Natural killer cell treated with Interleukin-12 subunit alpha and Interleukin-12 subunit beta and Interleukin-15 and Interleukin-18, amount 100 ng/mL, for 72 hours (primary cell): ENCODE data around the gene ITK. TPM values are rescaled to one million over a fixed set of nuclear protein-coding genes. Genes with fewer than 3 reads are reported as not detected.
A peak's percentile ranks its signal among the peaks of the same experiment; 100 is the strongest.
"Not testable (repeated sequence)": the region's sequence is repeated elsewhere in the genome, so short reads cannot be mapped to it uniquely, and the experiment has no call there.

Source experiments
- ATAC-seq, 2 donors: fragments of 150-1000 bp; cut with Tn5 transposase in 1 of 2; sonication (Bioruptor Pico), chemical (Tn5 transposase) in 1 of 2; 2 replicates each; pipeline ENCODE4 v1.10.0; 2021
- DNase-seq: peaks from one replicate; pipeline ENCODE4 v3.0.0; 2022; ENCODE audit warnings: low spot score
- H3K27ac Mint-ChIP-seq, 2 donors: 1 replicate in 1 of 2; 2 replicates in 1 of 2; pipeline ENCODE4 v1.8.0; 2022; ENCODE audit warnings: mixed read lengths in 2 of 2, mild to moderate bottlenecking in 1 of 2, moderate library complexity in 1 of 2
- H3K27me3 Mint-ChIP-seq, 2 donors: 1 replicate in 1 of 2; 2 replicates in 1 of 2; pipeline ENCODE4 v1.8.0; 2022; ENCODE audit warnings: mixed read lengths in 2 of 2
- H3K36me3 Mint-ChIP-seq: one replicate; pipeline ENCODE4 v1.8.0; 2022; ENCODE audit warnings: mixed read lengths
- H3K4me1 Mint-ChIP-seq, 2 donors: 1 replicate in 1 of 2; 2 replicates in 1 of 2; pipeline ENCODE4 v1.8.0; 2022; ENCODE audit warnings: low read depth in 2 of 2, mixed read lengths in 2 of 2, mild to moderate bottlenecking in 1 of 2
- H3K4me3 Mint-ChIP-seq: one replicate; pipeline ENCODE4 v1.8.0; 2022; ENCODE audit warnings: mixed read lengths
- H3K9me3 Mint-ChIP-seq: 2 replicates; pipeline ENCODE4 v1.8.0; 2022; ENCODE audit warnings: mixed read lengths
- total RNA-seq, 2 donors: library from RNA; stranded (reverse); gene quantifications; one replicate each; pipeline ENCODE4 v1.2.3, GENCODE V29; 2022

Gene ITK
- total RNA-seq, 2 donors from 2014 or later, result 153 to 225 TPM

DNA sequence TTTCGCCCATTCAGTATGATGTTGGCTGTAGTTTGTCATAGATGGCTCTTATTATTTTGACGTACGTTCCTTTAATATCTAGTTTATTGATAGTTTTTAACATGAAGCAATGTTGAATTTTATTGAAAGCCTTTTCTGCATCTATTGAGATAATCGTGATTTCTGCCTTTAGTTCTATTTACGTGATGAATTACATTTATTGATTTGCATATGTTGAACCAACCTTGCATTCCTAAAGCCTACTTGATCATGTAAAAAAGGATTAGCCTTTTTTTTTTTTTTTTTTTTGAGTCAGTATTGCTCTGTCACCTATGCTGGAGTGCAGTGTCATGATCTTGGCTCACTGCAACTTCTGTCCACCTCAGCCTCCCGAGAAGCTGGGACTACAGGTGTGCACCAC is 25.1 kb downstream of the ITK start:
- ATAC-seq (no peak), DNase-seq (no peak)
- H3K27ac Mint-ChIP-seq, result peak overlapping the region; percentile 70 to 89
- H3K9me3 Mint-ChIP-seq, result no peaks in the 10 kb centered on the region
- H3K4me1 Mint-ChIP-seq, result peaks cover 47 to 57% of the 10 kb centered on the region in 2 donors
- H3K27me3 Mint-ChIP-seq, result no peaks in the 10 kb centered on the region
- H3K4me3 Mint-ChIP-seq, result no peak overlapping the region
- peaks cover 45% of the 10 kb centered on the region for H3K36me3 Mint-ChIP-seq

DNA sequence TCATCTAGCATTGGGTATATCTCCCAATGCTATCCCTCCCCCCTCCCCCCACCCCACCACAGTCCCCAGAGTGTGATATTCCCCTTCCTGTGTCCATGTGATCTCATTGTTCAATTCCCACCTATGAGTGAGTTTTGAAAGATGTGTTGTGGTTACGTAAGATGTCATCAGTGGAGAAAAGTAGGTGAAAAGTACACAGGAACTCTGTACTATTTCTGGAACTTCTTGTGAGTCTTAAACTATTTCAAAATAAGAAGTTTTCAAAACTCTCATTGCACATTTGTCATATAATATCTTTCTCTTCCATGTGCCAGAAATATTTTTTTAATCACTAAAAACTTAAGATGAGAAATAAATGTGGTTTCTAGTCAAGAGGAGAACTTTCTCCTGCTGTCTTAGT is 30.0 kb downstream of the ITK start:
- peak; percentile 54 to 76 for ATAC-seq
- H3K27me3 Mint-ChIP-seq, DNase-seq, H3K9me3 Mint-ChIP-seq: not testable (repeated sequence)
- Mint-ChIP-seq H3K27ac (peak overlapping the region; percentile 89 to 93), H3K4me3 (peak overlapping the region; percentile 62), H3K36me3 (peaks cover 70% of the 10 kb centered on the region), H3K4me1 (peaks cover 69 to 80% of the 10 kb centered on the region in 2 donors)

DNA sequence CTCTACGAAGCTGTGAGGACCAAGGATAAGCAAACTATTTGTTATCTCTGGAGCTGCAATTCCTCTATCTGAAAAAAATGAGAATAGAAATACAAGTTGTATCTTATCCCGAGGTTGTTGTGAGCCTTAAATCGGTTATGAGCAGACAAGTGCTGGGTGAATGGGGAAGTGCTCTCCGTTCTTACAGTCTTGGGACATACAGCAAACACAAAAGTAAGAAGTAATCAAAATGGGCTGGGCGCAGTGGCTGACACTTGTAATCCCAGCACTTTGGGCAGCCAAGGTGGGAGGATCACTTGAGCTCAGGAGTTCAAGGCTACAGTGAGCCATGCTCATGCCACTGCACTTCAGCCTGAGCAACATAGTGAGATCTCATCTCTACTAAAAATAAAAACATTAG is 31.7 kb downstream of the ITK start:
- H3K27ac Mint-ChIP-seq, result peak overlapping the region; percentile 89 to 93
- ATAC-seq (no peak), DNase-seq (no peak)
- peaks cover 72% of the 10 kb centered on the region for H3K36me3 Mint-ChIP-seq
- H3K9me3 Mint-ChIP-seq, result no peaks in the 10 kb centered on the region
- peak overlapping the region; percentile 60 for H3K4me3 Mint-ChIP-seq
- H3K27me3 Mint-ChIP-seq, result no peaks in the 10 kb centered on the region
- H3K4me1 Mint-ChIP-seq, result peaks cover 74 to 88% of the 10 kb centered on the region in 2 donors

DNA sequence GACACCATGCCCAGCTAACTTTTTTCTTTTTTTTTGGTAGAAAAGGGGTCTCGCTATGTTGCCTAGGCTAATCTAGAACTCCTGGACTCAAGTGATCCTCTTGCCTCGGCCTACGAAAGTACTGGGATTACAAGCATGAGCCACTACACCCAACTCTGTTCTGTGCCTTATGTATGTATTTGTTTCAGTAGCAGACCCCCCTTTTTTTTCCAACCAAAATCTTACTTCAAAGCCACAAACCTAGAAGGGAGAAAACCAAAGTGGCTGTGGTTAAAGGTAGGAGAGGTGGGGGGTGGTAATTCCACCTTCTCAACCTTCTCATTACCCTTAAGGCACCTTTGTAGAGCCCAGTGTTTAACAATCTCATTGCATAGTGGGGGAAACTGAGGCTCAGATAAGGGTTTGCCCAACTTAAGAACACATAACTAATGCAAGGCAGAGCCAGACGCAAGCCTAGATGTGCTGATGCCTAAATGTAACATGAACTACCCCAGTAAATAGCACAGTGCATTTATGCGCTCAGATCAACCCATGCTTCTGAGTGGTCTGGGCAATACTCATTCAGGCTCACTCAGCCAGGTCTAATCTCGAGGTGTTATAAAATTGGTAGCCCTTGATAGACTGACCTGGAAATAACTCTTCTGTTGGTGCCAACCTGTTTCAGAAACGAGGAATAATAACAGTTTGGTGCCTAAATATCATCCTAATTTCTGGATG is 33.0 kb downstream of the ITK start:
- Mint-ChIP-seq H3K27me3 (no peaks in the 10 kb centered on the region), H3K4me1 (peaks cover 69 to 89% of the 10 kb centered on the region in 2 donors), H3K36me3 (peaks cover 69% of the 10 kb centered on the region), H3K9me3 (no peaks in the 10 kb centered on the region), H3K27ac (peak overlapping the region; percentile 89 to 93), H3K4me3 (peak overlapping the region; percentile 87)
- ATAC-seq (no peak), DNase-seq (no peak)

DNA sequence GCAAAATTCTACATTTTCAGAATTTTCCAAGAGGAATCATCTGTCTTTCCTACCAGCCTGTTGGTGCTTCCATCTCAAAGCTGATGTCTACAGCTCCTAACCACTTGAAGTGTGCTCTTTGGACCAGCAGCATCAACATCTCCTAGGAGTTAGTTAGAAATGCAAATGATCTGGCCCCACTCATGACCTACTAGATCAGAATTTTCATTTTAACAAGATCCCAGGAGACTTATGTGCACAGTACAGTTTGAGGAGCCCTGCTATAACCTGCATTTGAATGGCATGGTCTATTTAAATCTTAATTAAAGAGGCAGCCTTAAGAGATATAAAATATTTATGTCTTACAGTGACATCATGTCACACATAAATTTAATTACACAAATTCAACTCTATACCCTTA is 33.8 kb downstream of the ITK start:
- ATAC-seq (no peak), DNase-seq (no peak)
- Mint-ChIP-seq H3K4me3 (peak overlapping the region; percentile 87), H3K27me3 (no peaks in the 10 kb centered on the region), H3K36me3 (peaks cover 72% of the 10 kb centered on the region), H3K9me3 (no peaks in the 10 kb centered on the region), H3K4me1 (peaks cover 71 to 91% of the 10 kb centered on the region in 2 donors), H3K27ac (peak overlapping the region; percentile 89 to 93)

DNA sequence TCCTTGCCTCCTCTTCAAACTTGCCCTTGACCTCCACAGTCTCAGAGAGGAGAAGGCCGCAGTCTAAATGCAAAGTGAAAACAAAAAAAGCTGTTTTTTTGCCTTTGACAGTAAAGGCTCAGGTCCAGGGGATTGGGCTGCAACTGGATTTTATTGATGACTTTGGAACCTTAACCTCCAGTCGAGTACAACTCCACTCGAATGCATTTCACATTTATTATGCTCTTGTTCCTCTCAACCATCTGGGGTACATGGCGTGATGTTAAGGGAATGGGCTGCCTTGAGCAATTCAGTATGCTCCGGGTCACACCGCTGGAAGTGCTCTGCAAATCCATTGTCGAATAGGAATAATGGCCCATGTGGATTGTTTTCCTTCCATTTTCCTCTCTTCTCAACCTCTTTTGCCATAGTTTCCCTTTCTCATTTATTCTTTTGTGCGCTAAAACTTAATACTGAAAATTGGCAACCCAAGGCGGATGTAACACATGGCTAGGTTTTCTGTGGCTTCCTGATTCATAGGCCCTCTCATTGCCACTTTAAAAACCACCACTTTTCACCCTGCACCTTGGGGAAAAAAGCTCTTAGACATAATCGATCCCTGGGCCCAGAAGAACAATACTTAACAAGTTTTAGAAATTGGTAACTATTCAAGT is 34.3 kb downstream of the ITK start:
- Mint-ChIP-seq H3K27ac (peak overlapping the region; percentile 89 to 93), H3K36me3 (peaks cover 78% of the 10 kb centered on the region), H3K4me3 (peak overlapping the region; percentile 87), H3K4me1 (peaks cover 76 to 94% of the 10 kb centered on the region in 2 donors), H3K9me3 (no peaks in the 10 kb centered on the region), H3K27me3 (no peaks in the 10 kb centered on the region)
- ATAC-seq, result peak; percentile 56 to 71
- DNase-seq, result peak; percentile 77

DNA sequence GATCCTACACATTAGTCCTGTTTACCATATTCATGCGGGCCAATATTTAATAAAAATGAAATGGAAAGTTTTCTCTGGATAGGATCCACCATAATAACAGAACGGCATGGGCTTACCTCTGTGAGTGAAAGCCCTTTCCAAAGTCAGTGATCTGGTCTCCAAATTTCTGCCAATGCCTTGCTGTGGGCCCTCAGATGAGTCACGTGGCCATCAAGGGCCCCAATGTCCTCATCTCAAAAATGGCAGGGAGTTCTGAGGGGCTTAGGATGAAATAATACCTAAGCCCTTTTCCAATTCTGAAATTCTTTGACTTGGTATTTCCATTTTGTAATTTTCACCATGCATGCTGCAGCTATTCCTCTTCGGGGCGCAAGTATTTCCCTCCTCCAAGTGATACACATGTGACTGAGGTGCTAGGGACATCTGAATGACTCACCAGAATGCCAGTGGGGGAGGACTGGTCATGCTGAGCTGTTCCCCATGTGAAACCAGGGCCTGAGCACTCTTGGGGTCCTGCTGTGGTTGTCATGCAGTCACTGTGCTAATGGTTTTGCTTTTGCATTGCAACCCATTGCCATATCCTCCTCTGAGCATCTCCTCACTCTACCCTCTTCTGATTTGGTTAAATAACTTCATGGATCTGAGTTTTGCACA is 35.0 kb downstream of the ITK start:
- H3K27ac Mint-ChIP-seq, result peak overlapping the region; percentile 89 to 93
- peaks cover 80% of the 10 kb centered on the region for H3K36me3 Mint-ChIP-seq
- peaks cover 82 to 96% of the 10 kb centered on the region in 2 donors for H3K4me1 Mint-ChIP-seq
- ATAC-seq (peak; percentile 81 to 84), DNase-seq (peak; percentile 83)
- H3K27me3 Mint-ChIP-seq, result no peaks in the 10 kb centered on the region
- peak overlapping the region; percentile 87 for H3K4me3 Mint-ChIP-seq
- H3K9me3 Mint-ChIP-seq, result no peaks in the 10 kb centered on the region

DNA sequence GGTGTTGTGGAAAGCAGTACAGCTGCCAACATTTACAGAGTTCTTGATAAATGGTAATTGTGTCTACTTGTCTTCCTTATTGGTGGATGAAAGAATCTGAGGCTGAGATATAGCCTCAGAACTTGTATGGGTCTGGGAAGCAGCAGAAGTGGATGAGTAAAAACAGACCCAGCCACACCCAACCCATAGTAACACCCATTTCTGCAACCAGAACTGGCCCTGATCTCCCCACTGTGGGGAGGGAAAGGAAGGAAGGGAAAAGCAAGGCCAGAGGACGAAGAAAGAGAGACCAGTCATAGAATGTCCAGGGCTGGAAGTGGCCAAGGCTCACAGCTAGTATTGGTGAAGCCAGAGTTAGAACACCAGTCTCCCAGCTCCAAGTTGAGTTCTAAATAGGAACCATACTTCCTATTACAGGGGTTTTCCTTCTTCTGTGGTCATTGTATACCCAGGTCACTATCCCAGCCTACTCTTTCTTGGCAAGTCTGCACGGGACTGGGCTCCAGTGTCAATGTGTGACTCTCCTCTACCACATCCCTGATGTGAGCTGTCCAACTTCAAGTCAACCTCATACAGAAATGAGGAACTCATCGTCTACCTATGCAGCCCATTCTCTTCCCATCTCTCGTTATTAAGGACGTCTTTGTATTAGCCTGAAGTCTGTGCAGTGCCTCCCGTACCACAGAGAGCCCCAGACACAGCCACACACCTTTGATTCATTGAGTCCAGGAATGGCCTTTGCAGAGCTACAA is 35.9 kb downstream of the ITK start:
- Mint-ChIP-seq H3K27me3 (no peaks in the 10 kb centered on the region), H3K9me3 (no peaks in the 10 kb centered on the region), H3K36me3 (peaks cover 76% of the 10 kb centered on the region), H3K27ac (peak overlapping the region; percentile 89 to 93), H3K4me1 (peaks cover 77 to 93% of the 10 kb centered on the region in 2 donors), H3K4me3 (peak overlapping the region; percentile 87)
- DNase-seq (no peak), ATAC-seq (peak in 1 of 2 donors; percentile 19)

DNA sequence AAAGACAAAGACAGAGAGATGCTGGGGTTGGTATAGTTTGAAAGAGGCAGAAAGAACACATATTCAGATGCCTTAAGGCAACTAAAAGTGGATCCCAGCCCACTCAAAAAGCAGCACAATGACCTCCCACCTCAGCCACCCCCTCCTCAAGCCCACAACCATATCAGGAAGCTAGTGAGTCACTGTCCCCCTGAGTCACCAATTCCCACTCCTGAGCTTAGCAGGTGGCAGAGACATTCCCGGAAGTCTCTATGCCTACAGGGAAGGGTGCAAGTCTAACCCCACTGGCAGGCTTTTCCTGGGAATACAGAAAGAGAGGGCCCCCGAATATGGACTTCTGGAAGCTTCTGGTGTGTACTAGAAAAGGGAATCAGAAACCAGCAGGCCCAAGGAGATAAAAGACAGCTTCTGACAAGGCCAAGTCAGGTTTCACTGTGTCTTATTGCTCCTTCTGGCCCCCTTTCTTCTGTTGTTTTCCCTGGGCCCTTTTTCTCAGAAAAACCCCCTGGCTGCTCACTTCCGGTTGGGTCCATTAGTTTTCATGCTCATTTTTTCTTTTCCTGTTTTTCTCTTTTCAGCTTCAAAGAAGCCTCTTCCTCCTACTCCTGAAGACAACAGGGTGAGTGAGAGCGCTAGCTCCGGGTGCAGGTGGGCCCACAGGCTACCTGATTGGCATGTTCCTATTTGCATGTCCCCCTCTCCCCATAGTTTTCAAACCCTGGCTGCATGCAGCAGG is 36.8 kb downstream of the ITK start:
- no peak for ATAC-seq
- H3K27me3 Mint-ChIP-seq, result no peaks in the 10 kb centered on the region
- no peak for DNase-seq
- H3K9me3 Mint-ChIP-seq, result no peaks in the 10 kb centered on the region
- peak overlapping the region; percentile 87 for H3K4me3 Mint-ChIP-seq
- peaks cover 73% of the 10 kb centered on the region for H3K36me3 Mint-ChIP-seq
- H3K4me1 Mint-ChIP-seq, result peaks cover 77 to 93% of the 10 kb centered on the region in 2 donors
- H3K27ac Mint-ChIP-seq, result peak overlapping the region; percentile 89 to 93

DNA sequence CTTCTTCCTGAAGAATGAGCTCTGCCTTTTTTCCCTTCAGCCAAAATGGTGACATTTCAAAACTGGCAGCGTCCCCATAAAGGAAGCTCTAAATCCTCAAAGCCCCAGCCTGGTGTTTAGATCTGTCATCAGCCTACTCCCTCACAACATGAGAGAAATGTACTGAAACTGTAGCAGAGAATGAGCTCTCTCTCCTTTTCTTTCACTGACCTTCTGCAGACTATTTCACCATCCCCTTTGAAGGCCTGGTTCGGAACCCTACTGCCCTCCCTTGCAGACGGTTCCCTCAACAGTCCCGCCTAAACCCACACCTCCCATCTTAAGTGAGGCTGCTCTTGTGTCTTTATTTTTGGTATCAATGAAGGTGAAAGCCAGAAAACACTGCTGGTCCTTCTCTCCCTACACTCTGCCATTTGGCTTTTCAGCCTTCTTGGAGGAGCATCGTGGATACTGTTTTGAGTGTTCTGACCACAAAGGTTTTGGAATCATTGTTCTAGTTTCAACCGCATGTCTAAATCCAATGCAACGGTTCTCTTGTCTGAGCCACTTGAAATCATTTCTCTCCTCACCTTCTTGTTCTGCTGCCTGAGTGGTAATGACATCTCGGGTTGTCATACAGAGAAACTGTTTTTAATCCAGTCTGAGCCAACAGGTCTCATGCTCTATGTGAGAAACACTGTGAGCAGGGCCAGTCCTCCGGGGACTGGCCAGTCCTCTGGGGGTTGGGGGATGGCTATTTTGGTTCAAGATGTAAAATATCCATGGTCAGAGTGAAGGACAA is 39.0 kb downstream of the ITK start:
- no peaks in the 10 kb centered on the region for H3K27me3 Mint-ChIP-seq
- H3K27ac Mint-ChIP-seq, result peak overlapping the region; percentile 89 to 93
- peak overlapping the region; percentile 80 for H3K4me3 Mint-ChIP-seq
- ATAC-seq (peak; percentile 66 to 67), DNase-seq (peak; percentile 67)
- H3K4me1 Mint-ChIP-seq, result peaks cover 69 to 82% of the 10 kb centered on the region in 2 donors
- H3K9me3 Mint-ChIP-seq, result no peaks in the 10 kb centered on the region
- H3K36me3 Mint-ChIP-seq, result peaks cover 65% of the 10 kb centered on the region

DNA sequence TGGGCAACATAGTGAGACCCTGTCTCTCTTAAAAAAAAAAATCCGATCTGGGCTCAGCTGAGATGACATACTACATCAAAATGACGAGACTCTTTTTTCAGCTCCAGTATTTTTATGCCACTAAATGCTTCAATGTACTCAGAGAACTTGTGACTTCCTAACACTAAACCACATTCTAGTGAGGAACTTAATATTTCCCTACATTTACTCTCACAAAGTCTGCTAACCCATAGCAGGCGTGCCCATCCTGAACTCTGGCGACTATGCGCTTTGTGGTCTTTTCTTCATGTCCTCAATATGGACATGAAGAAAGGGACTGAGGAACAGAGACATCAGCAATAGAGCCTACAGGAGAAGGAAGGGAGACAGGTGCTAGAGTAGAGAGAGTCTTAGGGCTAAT is 41.3 kb downstream of the ITK start:
- DNase-seq, result no peak

DNA sequence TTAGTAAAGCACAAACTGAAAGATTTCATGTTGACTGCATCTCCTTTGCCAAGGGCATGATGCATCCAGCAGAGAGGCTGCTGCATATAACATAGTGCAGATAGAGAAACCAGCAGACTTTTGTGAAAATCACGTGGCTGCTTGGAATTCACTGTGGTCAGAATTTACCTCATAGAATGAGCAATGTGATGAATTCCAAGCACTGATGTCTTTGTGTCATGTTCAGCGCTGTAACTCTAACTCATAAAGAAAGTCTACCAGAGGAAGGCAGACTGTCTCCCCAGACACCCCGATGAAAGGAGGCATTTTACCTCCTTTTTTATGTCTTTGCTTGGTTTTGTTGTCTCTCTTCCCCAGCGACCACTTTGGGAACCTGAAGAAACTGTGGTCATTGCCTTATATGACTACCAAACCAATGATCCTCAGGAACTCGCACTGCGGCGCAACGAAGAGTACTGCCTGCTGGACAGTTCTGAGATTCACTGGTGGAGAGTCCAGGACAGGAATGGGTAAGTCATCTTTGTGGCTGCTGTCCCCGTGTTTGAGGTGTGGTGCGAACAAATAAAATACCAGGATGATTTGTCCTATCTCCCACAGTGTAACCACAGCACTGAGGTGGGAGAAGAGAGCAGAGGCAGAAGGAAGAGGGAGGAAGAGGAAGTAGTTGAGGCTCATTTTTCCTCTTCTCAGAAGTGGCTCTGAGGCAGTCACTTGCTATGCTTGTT is 42.0 kb downstream of the ITK start:
- no peaks in the 10 kb centered on the region for H3K27me3 Mint-ChIP-seq
- peak overlapping the region; percentile 92 for H3K4me3 Mint-ChIP-seq
- peak; percentile 87 for DNase-seq
- peak overlapping the region; percentile 89 to 93 for H3K27ac Mint-ChIP-seq
- peaks cover 54% of the 10 kb centered on the region for H3K36me3 Mint-ChIP-seq
- ATAC-seq, result peak; percentile 80 to 86
- H3K9me3 Mint-ChIP-seq, result no peaks in the 10 kb centered on the region
- peaks cover 64 to 73% of the 10 kb centered on the region in 2 donors for H3K4me1 Mint-ChIP-seq

More for the DNA sequence above, 41.3 kb downstream of the ITK start:
- H3K36me3 Mint-ChIP-seq, result peaks cover 60% of the 10 kb centered on the region
- peak overlapping the region; percentile 89 to 93 for H3K27ac Mint-ChIP-seq
- no peaks in the 10 kb centered on the region for H3K27me3 Mint-ChIP-seq
- no peak for ATAC-seq
- H3K4me3 Mint-ChIP-seq, result peak overlapping the region; percentile 92
- peaks cover 66 to 80% of the 10 kb centered on the region in 2 donors for H3K4me1 Mint-ChIP-seq
- no peaks in the 10 kb centered on the region for H3K9me3 Mint-ChIP-seq
